Stimulated activated CD4-positive, alpha-beta T cell treated with anti-CD3 and anti-CD28 coated beads, Interleukin-4, amount 100 ng/mL, for 1 hour (primary cell): ENCODE results near the gene COQ6.
"Not testable (repeated sequence)": the region's sequence is repeated elsewhere in the genome, so short reads cannot be mapped to it uniquely, and the experiment has no call there.

Experiments used
- DNase-seq: peaks from one replicate; pipeline ENCODE4 v3.0.0-alpha.2; 2020

COQ6 gene

GRCh38 chr14:73988656-73989055 lies 38.6 kb downstream of the COQ6 start:
- DNase-seq: not testable (repeated sequence)

DNA sequence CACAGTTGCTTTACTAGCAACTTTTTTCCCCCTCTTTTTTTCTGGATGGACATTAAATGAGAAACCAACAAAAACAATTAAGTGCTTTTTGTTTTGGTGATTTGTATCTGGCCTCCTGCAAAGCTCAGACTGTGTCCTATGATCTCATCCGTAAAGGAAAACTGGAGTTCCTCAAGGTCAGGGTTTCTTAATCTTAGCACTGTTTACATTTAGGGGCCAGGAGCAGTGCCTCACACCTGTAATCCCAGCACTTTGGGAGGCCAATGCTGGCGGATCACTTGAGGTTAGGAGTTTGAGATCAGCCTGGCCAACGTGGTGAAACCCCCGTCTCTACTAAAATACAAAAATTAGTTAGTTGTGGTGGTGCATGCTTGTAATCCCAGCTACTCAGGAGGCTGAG lies 41.0 kb downstream of the COQ6 start:
- no peak for DNase-seq

- not testable (repeated sequence) for DNase-seq
Measured at GRCh38 chr14:73994926-73995325, 44.8 kb downstream of the COQ6 start.

DNA sequence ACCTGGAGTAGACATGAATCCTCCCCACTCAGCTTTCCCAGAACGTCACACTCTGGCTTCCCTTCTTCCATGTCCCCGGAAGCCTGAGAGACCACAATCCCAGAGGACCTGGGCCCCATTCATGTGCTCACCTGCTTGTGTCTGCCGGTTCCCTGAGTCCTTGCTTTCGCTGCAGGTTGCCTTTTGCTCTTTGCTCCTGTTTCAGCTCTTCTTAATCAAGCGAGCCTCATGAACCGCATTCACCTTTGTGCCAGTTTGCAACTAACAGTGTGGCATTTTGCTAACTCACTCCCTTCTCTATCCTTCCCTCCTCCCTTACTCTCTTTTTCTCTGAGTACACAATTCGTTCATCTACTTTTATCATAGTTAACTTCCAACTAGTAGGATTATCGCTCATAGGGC lies 45.9 kb downstream of the COQ6 start:
- no peak for DNase-seq

DNA sequence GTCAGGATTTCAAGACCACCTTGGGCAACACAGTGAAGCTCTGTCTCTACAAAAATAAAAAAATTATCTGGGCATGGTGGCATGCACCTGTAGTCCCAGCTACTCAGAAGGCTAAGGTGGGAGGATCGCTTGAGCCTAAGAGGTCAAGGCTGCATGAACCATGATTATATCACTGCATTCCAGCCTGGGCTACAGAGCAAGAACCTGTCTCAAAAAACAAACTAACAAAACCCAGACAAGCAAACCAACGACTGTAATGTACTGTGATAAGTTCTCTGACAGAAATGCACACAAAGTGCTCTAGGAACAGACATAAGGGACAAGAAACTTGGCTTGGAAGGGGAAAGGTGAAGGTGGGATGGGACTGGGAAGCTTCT lies 46.6 kb downstream of the COQ6 start:
- DNase-seq: no peak

DNA sequence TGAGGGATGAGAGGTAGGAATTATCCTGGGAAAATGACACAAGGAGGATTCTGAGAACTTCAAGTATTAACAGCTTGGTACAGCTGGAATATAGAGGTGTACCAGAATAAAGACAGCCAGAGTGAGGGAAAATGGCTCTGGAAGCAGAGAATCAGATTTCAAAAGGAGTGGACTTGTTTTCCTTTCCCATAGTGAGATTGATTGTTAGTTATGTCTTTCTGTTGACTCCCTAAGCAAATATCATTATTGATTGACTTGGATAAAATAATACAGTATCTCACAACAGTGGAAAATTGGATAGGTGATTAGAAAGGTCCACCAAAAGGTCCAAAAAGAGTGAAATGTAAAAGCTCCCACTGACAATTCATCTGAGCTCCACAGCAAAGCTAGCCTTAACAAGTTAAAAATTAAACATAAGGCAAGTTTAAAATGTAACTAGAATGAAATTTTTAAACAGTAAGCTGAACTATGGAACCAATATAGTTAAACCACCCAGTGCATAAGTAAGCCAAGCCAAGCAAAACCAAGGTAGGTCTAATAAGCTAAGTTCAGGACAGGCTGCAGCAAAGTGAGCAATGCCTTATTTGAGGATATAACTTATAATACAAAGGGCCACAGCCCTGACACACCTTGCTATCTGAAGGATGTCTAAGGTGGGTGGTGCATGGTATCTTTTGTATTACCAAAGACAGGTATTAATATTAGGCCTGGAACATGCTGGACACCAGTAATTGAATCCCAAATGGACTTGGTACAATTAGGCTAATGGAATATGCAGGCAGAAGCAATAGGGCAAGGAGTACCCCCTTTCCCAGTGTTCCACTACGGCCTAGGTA lies 47.2 kb downstream of the COQ6 start:
- no peak for DNase-seq

GRCh38 chr14:73997944-73998447 lies 47.9 kb downstream of the COQ6 start:
- no peak for DNase-seq

- no peak for DNase-seq
Measured at GRCh38 chr14:73998726-73999125, 48.6 kb downstream of the COQ6 start.

DNA sequence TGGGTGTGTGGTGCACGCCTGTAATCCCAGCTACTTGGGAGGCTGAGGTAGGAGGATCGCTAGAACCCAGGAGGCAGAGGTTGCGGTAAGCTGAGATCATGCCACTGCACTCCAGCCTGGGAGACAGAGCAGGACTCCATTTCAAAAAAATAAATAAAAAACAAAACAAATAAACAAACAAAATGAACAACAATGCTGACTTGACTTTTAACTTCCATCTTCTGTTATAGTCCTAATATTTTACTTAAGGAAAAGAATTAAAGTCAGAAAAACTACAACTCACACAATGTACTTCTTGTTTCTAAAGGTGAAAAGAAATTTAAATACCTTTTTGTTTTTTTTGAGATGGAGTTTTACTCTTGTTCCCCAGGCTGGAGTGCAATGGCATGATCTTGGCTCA lies 55.6 kb downstream of the COQ6 start:
- not testable (repeated sequence) for DNase-seq

- DNase-seq: no peak
Measured at GRCh38 chr14:74008843-74009499, 58.9 kb downstream of the COQ6 start.
